OCI-LY1 (cell line): ENCODE results near the gene SDK1.

Experiments used
- EZH2 ChIP-seq: fragments of 200-600 bp; sonication (generic), shearing (Covaris generic); IDR thresholded peaks from 2 replicates; pipeline ENCODE4 v1.8.0; 2017; ENCODE audit warnings: borderline replicate concordance, mixed run types, mild to moderate bottlenecking, antibody characterized with exemption, low read length, moderate library complexity, mixed read lengths
- TF ChIP-seq, protein P1 (sequence below): fragments of 200-600 bp; sonication (generic), shearing (Covaris generic); IDR thresholded peaks from 2 replicates; pipeline ENCODE4 v1.5.1; 2017; ENCODE audit warnings: mild to moderate bottlenecking, antibody characterized with exemption, low read length, moderate library complexity, mixed read lengths

DNA sequence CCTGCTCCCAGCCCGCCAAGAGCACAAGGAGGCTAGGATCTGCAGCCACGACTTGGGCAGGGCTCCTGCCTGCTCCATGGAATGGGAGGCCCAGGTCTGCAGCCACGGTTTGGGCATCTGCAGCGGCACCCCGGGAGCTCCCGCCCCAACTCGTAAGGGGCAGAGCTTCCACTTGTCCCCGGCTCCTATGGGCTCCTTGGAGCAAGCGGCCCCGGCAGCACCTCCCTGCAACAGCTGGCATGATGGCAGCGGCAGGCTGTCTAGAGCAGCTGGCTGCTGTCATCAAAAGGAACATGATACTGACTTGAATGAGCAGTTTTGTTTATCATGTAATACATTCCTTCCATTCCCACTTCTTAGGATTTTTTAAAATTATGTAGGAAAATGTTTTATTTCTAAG lies 697.0 kb downstream of the SDK1 start:
- TF ChIP-seq, protein P1, sequence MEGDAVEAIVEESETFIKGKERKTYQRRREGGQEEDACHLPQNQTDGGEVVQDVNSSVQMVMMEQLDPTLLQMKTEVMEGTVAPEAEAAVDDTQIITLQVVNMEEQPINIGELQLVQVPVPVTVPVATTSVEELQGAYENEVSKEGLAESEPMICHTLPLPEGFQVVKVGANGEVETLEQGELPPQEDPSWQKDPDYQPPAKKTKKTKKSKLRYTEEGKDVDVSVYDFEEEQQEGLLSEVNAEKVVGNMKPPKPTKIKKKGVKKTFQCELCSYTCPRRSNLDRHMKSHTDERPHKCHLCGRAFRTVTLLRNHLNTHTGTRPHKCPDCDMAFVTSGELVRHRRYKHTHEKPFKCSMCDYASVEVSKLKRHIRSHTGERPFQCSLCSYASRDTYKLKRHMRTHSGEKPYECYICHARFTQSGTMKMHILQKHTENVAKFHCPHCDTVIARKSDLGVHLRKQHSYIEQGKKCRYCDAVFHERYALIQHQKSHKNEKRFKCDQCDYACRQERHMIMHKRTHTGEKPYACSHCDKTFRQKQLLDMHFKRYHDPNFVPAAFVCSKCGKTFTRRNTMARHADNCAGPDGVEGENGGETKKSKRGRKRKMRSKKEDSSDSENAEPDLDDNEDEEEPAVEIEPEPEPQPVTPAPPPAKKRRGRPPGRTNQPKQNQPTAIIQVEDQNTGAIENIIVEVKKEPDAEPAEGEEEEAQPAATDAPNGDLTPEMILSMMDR, result no peak
- no peak for TF ChIP-seq EZH2
